ENCODE measurements around the gene UBA7. TPM values are rescaled to one million over a fixed set of nuclear protein-coding genes. Genes with fewer than 3 reads are reported as not detected.
"Not testable (repeated sequence)": the region's sequence is repeated elsewhere in the genome, so short reads cannot be mapped to it uniquely, and the experiment has no call there.

UBA7 gene
- total RNA-seq, 1 donor from 2014 or later: 56.1 TPM

GRCh38 chr3:49781415-49782199 lies 32.1 kb downstream of the UBA7 start:
- Histone ChIP-seq H3K27ac (no peak overlapping the region), H3K36me3 (peaks cover 10 to 27% of the 10 kb centered on the region in 2 donors), H3K4me3 (no peak overlapping the region), H3K27me3 (no peaks in the 10 kb centered on the region), H3K9me3 (no peaks in the 10 kb centered on the region), H3K4me1 (peaks cover 6 to 16% of the 10 kb centered on the region in 2 donors)
- intact Hi-C loops (cut with DNase I): no loop called here
- no peak for TF ChIP-seq CTCF (IDR thresholded peaks at IDR 0.05)
- peak in 1 of 2 donors; percentile 22 for DNase-seq (ENCODE audit: low spot score in 2 of 2)

- H3K4me3 ChIP-seq; H3K9me3 ChIP-seq; intact Hi-C loops (cut with DNase I); H3K27ac ChIP-seq; H3K27me3 ChIP-seq: not testable (repeated sequence)
- peaks cover 6 to 16% of the 10 kb centered on the region in 2 donors for H3K4me1 ChIP-seq
- peaks cover 10 to 27% of the 10 kb centered on the region in 2 donors for H3K36me3 ChIP-seq
- DNase-seq (ENCODE audit: low spot score in 2 of 2): peak in 1 of 2 donors; percentile 46
These were observed 32.8 kb downstream of the UBA7 start for GRCh38 chr3:49780975-49781365.

- Histone ChIP-seq H3K27ac (no peak overlapping the region), H3K9me3 (no peaks in the 10 kb centered on the region), H3K36me3 (peaks cover 10 to 27% of the 10 kb centered on the region in 2 donors), H3K27me3 (no peaks in the 10 kb centered on the region), H3K4me3 (no peak overlapping the region), H3K4me1 (peaks cover 6 to 16% of the 10 kb centered on the region in 2 donors)
- intact Hi-C loops (cut with DNase I): no loop called here
- peak in 1 of 2 donors; percentile 21 for DNase-seq (ENCODE audit: low spot score in 2 of 2)
- no peak for TF ChIP-seq CTCF (IDR thresholded peaks at IDR 0.05)
These were observed 33.4 kb downstream of the UBA7 start for GRCh38 chr3:49780080-49780974.

GRCh38 chr3:49779358-49780079 lies 34.2 kb downstream of the UBA7 start:
- no peaks in the 10 kb centered on the region for H3K9me3 ChIP-seq
- H3K36me3 ChIP-seq: peaks cover 10 to 27% of the 10 kb centered on the region in 2 donors
- no peak overlapping the region for H3K27ac ChIP-seq
- no peak overlapping the region for H3K4me3 ChIP-seq
- intact Hi-C loops (cut with DNase I): no loop called here
- H3K27me3 ChIP-seq: no peaks in the 10 kb centered on the region
- peaks cover 0 to 8% of the 10 kb centered on the region in 2 donors for H3K4me1 ChIP-seq
- TF ChIP-seq CTCF (IDR thresholded peaks at IDR 0.05): no peak
- DNase-seq (ENCODE audit: low spot score in 2 of 2): peak in 1 of 2 donors; percentile 2

GRCh38 chr3:49776101-49776500 lies 37.7 kb downstream of the UBA7 start:
- H3K27ac ChIP-seq; H3K4me1 ChIP-seq; H3K4me3 ChIP-seq; H3K27me3 ChIP-seq; H3K9me3 ChIP-seq; intact Hi-C loops (cut with DNase I): not testable (repeated sequence)
- DNase-seq (ENCODE audit: low spot score in 2 of 2): peak in 1 of 2 donors; percentile 4
- H3K36me3 ChIP-seq: peaks cover 6 to 16% of the 10 kb centered on the region in 2 donors

GRCh38 chr3:49775538-49775937 lies 38.2 kb downstream of the UBA7 start:
- Histone ChIP-seq H3K4me1 (no peaks in the 10 kb centered on the region), H3K27ac (no peak overlapping the region), H3K9me3 (no peaks in the 10 kb centered on the region), H3K36me3 (peaks cover 6 to 13% of the 10 kb centered on the region in 2 donors), H3K27me3 (no peaks in the 10 kb centered on the region), H3K4me3 (no peak overlapping the region)
- no peak for TF ChIP-seq CTCF (IDR thresholded peaks at IDR 0.05)
- DNase-seq (ENCODE audit: low spot score in 2 of 2): peak in 1 of 2 donors; percentile 33
- intact Hi-C loops (cut with DNase I): no loop called here

Data from ascending aorta (tissue), 2 donors.